K562 (cell line): ENCODE data around the gene CCDC97. TPM values are rescaled to one million over a fixed set of nuclear protein-coding genes. Genes with fewer than 3 reads are reported as not detected.
A peak's percentile ranks its signal among the peaks of the same experiment; 100 is the strongest.

ENCODE experiments used
- ARID1B ChIP-seq: fragments of 450-650 bp; IDR thresholded peaks from 2 replicates; pipeline ENCODE4 v1.6.1; 2016; ENCODE audit warnings: antibody characterized with exemption, mild to moderate bottlenecking, inconsistent platforms
- CHD1 ChIP-seq: fragments of 200-600 bp; sonication (generic); IDR thresholded peaks from one replicate; pipeline ENCODE4 v1.6.1; 2012; ENCODE audit warnings: mild to moderate bottlenecking, moderate library complexity, low read length, inconsistent platforms
- CHD4 ChIP-seq: fragments of 200-600 bp; sonication (generic); IDR thresholded peaks from 3 replicates; pipeline ENCODE4 v1.6.1; 2012; ENCODE audit warnings: low read depth, mild to moderate bottlenecking, mixed read lengths, low read length, inconsistent platforms; ENCODE audit not compliant: insufficient read depth, insufficient replicate concordance, poor library complexity, severe bottlenecking
- CREM ChIP-seq: IDR thresholded peaks from 2 replicates; pipeline ENCODE4 v1.6.1; 2014; ENCODE audit warnings: antibody characterized with exemption, low read depth
- CTBP1 ChIP-seq: fragments of 450-650 bp; IDR thresholded peaks from 2 replicates; pipeline ENCODE4 v1.6.1; 2016; ENCODE audit warnings: borderline replicate concordance
- GATAD2A ChIP-seq: fragments of 450-650 bp; IDR thresholded peaks from 2 replicates; pipeline ENCODE4 v1.6.1; 2017
- JUND ChIP-seq, 2 experiments: IDR thresholded peaks; 2 replicates in 1 of 2; 3 replicates in 1 of 2; pipeline ENCODE4 v1.6.1; 2011; ENCODE audit warnings: borderline replicate concordance in 2 of 2, low read depth in 2 of 2, low read length in 2 of 2, improper control_type of control experiment in 1 of 2, missing biosample characterization in 1 of 2, missing genetic modification characterization in 1 of 2, missing genetic modification reagents in 1 of 2
- MTA3 ChIP-seq: fragments of 450-650 bp; formaldehyde crosslinking; IDR thresholded peaks from 2 replicates; pipeline ENCODE4 v1.6.1; 2017; ENCODE audit warnings: mild to moderate bottlenecking, borderline replicate concordance
- NFE2 ChIP-seq: IDR thresholded peaks from 2 replicates; pipeline ENCODE4 v1.6.1; 2014; ENCODE audit warnings: antibody characterized with exemption, low read depth
- POLR2A ChIP-seq: fragments of 450-650 bp; conservative IDR thresholded peaks from 2 replicates; pipeline ENCODE4 v1.6.1; 2016
- PRPF4 ChIP-seq: fragments of 200-400 bp; formaldehyde crosslinking; IDR thresholded peaks from one replicate; pipeline ENCODE4 v1.6.1; 2017; ENCODE audit warnings: low read length, low read depth, mild to moderate bottlenecking; ENCODE audit not compliant: insufficient read depth, poor library complexity, severe bottlenecking
- RBM22 ChIP-seq: fragments of 200-400 bp; formaldehyde crosslinking; IDR thresholded peaks from 2 replicates; pipeline ENCODE4 v1.6.1; 2018; ENCODE audit warnings: low read length, low read depth; ENCODE audit not compliant: poor library complexity, severe bottlenecking
- SMAD1 ChIP-seq: fragments of 150-350 bp; IDR thresholded peaks from 2 replicates; pipeline ENCODE4 v1.6.1; 2014; ENCODE audit warnings: low read length, low read depth; ENCODE audit not compliant: partially characterized antibody
- SMAD4 ChIP-seq: fragments of 250-450 bp; sonication (Bioruptor Pico); conservative IDR thresholded peaks from 2 replicates; pipeline ENCODE4 v1.8.0; 2021; ENCODE audit warnings: inconsistent platforms, mild to moderate bottlenecking, moderate library complexity
- SMARCA4 ChIP-seq: fragments of 450-650 bp; IDR thresholded peaks from 2 replicates; pipeline ENCODE4 v1.6.1; 2016
- SPI1 ChIP-seq: IDR thresholded peaks from 2 replicates; pipeline ENCODE4 v1.6.1; 2011; ENCODE audit warnings: low read depth, low read length, control low read depth, borderline replicate concordance
- TRIM24 ChIP-seq, 2 experiments: fragments of 450-650 bp; IDR thresholded peaks; 2 replicates each; pipeline ENCODE4 v1.6.1; 2016
- ZBTB7A ChIP-seq: IDR thresholded peaks from 2 replicates; pipeline ENCODE4 v1.6.1; 2011; ENCODE audit warnings: low read depth, mild to moderate bottlenecking, low read length, moderate library complexity, borderline replicate concordance; ENCODE audit not compliant: control insufficient read depth
- ZFP36 ChIP-seq: fragments of 150-350 bp; IDR thresholded peaks from 2 replicates; pipeline ENCODE4 v1.6.1; 2018; ENCODE audit warnings: low read length, low read depth; ENCODE audit not compliant: partially characterized antibody
- ZZZ3 ChIP-seq: fragments of 450-650 bp; IDR thresholded peaks from 2 replicates; pipeline ENCODE4 v1.6.1; 2016; ENCODE audit warnings: antibody characterized with exemption, mild to moderate bottlenecking, moderate library complexity
- polyA plus RNA-seq, 8 experiments: library from polyadenylated mRNA; depleted of rRNA in 4 of 8; stranded (reverse) in 5 of 8; unstranded in 3 of 8; fragments of >200 nt; fragmentation: Nextera tagmentation in 2 of 8; fragmentation: Illumina TruSeq in 1 of 8; extraction: Ambion mirVana in 2 of 8; extraction: Trizol in 1 of 8; gene quantifications; 2 replicates each; pipeline versions ENCODE4 v1.2.1 to v1.2.3, GENCODE V29; 2011 to 2014; ENCODE audit warnings: inconsistent platforms in 1 of 8, missing spikeins in 1 of 8
- total RNA-seq, 7 experiments: library from RNA; depleted of rRNA in 6 of 7; stranded (reverse); fragments of >200 nt in 6 of 7; fragmentation: Illumina TruSeq in 2 of 7; extraction: Trizol in 2 of 7; gene quantifications; 2 replicates each; pipeline versions ENCODE4 v1.2.1 to v1.2.3, GENCODE V29; 2011 to 2021; ENCODE audit warnings: low replicate concordance in 1 of 7
- TF ChIP-seq, protein P1 (sequence below): fragments of 450-650 bp; IDR thresholded peaks from 2 replicates; pipeline ENCODE4 v1.6.1; 2016; ENCODE audit warnings: antibody characterized with exemption
- TF ChIP-seq, protein P2 (sequence below): fragments of 450-650 bp; formaldehyde crosslinking; IDR thresholded peaks from 2 replicates; pipeline ENCODE4 v1.4.0; 2022; ENCODE audit warnings: missing genetic modification characterization
- TF ChIP-seq, protein P3 (sequence below): fragments of 250-450 bp; sonication (Bioruptor Pico); IDR thresholded peaks from 2 replicates; pipeline ENCODE4 v1.5.1; 2021; ENCODE audit warnings: mild to moderate bottlenecking
- TF ChIP-seq, protein P4 (sequence below): fragments of 450-650 bp; IDR thresholded peaks from 2 replicates; pipeline ENCODE4 v1.6.1; 2016

The CCDC97 gene
- total and polyA plus RNA-seq, 9 of the 15 experiments (the other 6 are each of a cell fraction or from before 2014, with no cell fraction given) = 0.60 to 16.5 (median 7.0) TPM

DNA sequence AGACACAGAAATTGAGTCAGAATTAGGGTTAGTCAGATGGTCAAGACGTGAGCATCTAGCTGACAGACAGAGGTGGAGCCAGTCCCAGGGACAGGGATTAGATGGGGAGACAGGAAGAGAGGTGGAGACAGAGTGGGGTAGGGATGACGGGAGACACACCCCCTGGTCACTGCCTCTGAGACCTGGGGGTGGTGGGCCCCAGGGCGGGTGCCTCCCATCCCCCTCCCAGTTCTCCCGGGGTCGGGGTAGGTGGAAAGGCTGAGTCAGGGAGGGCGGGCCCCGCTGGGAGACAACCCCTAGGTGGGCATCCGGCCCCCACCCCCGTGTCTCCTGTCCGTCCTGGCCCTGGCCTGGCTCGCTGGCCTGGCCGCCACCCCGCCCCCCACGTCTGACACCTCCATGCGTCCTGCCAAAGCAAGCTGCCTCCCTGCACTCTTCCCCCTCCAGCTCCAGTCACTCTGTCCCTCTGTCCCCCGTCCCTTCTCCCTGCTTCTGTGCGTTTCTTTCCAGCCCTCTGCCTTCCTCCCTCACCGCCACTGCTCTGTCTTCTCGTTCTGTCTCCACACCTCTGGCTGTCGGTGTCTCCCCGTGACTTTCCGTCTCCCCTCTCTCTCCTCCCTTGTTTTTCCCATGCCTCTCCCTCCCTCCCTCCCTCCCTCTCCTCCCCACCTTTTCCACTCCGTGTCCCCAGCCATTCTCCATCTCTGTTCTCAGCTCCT, 15.1 kb downstream of the CCDC97 start (continued):
- TF ChIP-seq, protein P1, sequence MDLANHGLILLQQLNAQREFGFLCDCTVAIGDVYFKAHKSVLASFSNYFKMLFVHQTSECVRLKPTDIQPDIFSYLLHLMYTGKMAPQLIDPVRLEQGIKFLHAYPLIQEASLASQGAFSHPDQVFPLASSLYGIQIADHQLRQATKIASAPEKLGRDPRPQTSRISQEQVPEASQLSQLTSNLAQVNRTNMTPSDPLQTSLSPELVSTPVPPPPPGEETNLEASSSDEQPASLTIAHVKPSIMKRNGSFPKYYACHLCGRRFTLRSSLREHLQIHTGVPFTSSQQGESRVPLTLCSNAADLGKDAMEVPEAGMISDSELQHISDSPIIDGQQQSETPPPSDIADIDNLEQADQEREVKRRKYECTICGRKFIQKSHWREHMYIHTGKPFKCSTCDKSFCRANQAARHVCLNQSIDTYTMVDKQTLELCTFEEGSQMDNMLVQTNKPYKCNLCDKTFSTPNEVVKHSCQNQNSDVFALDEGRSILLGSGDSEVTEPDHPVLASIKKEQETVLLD = 0 out of 2 replicates have a peak, but pooled peaks have one; percentile 39
- TF ChIP-seq, protein P2, sequence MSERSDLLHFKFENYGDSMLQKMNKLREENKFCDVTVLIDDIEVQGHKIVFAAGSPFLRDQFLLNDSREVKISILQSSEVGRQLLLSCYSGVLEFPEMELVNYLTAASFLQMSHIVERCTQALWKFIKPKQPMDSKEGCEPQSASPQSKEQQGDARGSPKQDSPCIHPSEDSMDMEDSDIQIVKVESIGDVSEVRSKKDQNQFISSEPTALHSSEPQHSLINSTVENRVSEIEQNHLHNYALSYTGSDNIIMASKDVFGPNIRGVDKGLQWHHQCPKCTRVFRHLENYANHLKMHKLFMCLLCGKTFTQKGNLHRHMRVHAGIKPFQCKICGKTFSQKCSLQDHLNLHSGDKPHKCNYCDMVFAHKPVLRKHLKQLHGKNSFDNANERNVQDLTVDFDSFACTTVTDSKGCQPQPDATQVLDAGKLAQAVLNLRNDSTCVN (CRISPR knock-in tag) = peak; percentile 95
- no peak for TF ChIP-seq MTA3
- TF ChIP-seq POLR2A = peak; percentile 65
- peak; percentile 24 for TF ChIP-seq RBM22
- TF ChIP-seq CHD4 = no peak
- TF ChIP-seq PRPF4 = no peak
- peak; percentile 34; the same call in 1 of the 2 replicates for TF ChIP-seq NFE2
- peak; percentile 48 for TF ChIP-seq SMAD4 (CRISPR knock-in tag)
- peak; percentile 46; the same call in 1 of the 2 replicates for TF ChIP-seq ARID1B
- TF ChIP-seq, protein P3, sequence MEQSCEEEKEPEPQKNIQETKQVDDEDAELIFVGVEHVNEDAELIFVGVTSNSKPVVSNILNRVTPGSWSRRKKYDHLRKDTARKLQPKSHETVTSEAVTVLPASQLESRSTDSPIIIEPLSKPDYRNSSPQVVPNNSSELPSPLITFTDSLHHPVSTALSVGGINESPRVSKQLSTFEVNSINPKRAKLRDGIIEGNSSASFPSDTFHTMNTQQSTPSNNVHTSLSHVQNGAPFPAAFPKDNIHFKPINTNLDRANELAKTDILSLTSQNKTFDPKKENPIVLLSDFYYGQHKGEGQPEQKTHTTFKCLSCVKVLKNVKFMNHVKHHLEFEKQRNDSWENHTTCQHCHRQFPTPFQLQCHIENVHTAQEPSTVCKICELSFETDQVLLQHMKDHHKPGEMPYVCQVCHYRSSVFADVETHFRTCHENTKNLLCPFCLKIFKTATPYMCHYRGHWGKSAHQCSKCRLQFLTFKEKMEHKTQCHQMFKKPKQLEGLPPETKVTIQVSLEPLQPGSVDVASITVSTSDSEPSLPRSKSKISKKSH (CRISPR knock-in tag) = no peak
- TF ChIP-seq ZZZ3 = no peak
- no peak for TF ChIP-seq CHD1
- TF ChIP-seq SMAD1 = no peak
- 0 out of 4 replicates have a peak, but pooled peaks of 1 of the 2 experiments have one; percentile 57 for TF ChIP-seq TRIM24 (IDR thresholded peaks at IDR 0.05)
- TF ChIP-seq SPI1 = no peak
- TF ChIP-seq, protein P4, sequence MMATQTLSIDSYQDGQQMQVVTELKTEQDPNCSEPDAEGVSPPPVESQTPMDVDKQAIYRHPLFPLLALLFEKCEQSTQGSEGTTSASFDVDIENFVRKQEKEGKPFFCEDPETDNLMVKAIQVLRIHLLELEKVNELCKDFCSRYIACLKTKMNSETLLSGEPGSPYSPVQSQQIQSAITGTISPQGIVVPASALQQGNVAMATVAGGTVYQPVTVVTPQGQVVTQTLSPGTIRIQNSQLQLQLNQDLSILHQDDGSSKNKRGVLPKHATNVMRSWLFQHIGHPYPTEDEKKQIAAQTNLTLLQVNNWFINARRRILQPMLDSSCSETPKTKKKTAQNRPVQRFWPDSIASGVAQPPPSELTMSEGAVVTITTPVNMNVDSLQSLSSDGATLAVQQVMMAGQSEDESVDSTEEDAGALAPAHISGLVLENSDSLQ = peak; percentile 69
- peak; percentile 49; the same call in 1 of the 2 replicates for TF ChIP-seq JUND (IDR thresholded peaks at IDR 0.05; ENCODE audit: borderline replicate concordance, low read depth, low read length)
- TF ChIP-seq JUND (tag; IDR thresholded peaks at IDR 0.05; ENCODE audit: borderline replicate concordance, low read depth, low read length) = no peak
- peak; percentile 82 for TF ChIP-seq ZBTB7A
- TF ChIP-seq CTBP1 = peak; percentile 32; the same call in 1 of the 2 replicates
- peak; percentile 68 for TF ChIP-seq ZFP36
- 0 out of 2 replicates have a peak, but pooled peaks have one; percentile 55 for TF ChIP-seq GATAD2A
- TF ChIP-seq SMARCA4 = 0 out of 2 replicates have a peak, but pooled peaks have one; percentile 28
- peak; percentile 50; the same call in 1 of the 2 replicates for TF ChIP-seq CREM
